Panc1 (cell line): Measurements from ENCODE around the gene STK39. TPM values are rescaled to one million over a fixed set of nuclear protein-coding genes. Genes with fewer than 3 reads are reported as not detected.

Source experiments
- ATAC-seq: fragments of 200-7000 bp; cut with Tn5 transposase; 2 replicates; pipeline ENCODE4 v1.9.1; 2020; ENCODE audit warnings: mild to moderate bottlenecking, moderate library complexity
- BruUV-seq: library from RNA; stranded (reverse); fragments of 400-500 nt; replicated peaks from 2 replicates; lab custom pipeline; 2021; lab: Mats Ljungman, UMichigan
- CTCF ChIA-PET: fragments of 300-600 bp; sonication (Branson Sonifier 250); formaldehyde crosslinking; loops from one replicate; lab custom pipeline; 2022; ENCODE audit warnings: antibody characterized with exemption; lab: Charles Lee
- POLR2A ChIA-PET: fragments of 300-600 bp; sonication (Branson Sonifier 250); formaldehyde crosslinking; loops from one replicate; lab custom pipeline; 2022; ENCODE audit warnings: antibody characterized with exemption; lab: Charles Lee
- DNase-seq: peaks from one replicate; pipeline ENCODE4 v3.0.0-alpha.2; 2010; ENCODE audit warnings: low read depth, low spot score
- H3K27ac ChIP-seq: 2 replicates; pipeline ENCODE4 v1.5.1; 2011; ENCODE audit warnings: mild to moderate bottlenecking, low read length, inconsistent platforms
- H3K27me3 ChIP-seq: fragments of 200-500 bp; sonication (Bioruptor generic); 2 replicates; pipeline ENCODE4 v1.6.0; 2014; ENCODE audit warnings: low read length, inconsistent platforms; ENCODE audit not compliant: control insufficient read depth, insufficient read depth
- H3K36me3 ChIP-seq: fragments of 200-500 bp; sonication (Bioruptor generic); 2 replicates; pipeline ENCODE4 v1.5.1; 2014; ENCODE audit warnings: inconsistent platforms, mild to moderate bottlenecking, low read length, moderate library complexity; ENCODE audit not compliant: control insufficient read depth, insufficient read depth
- H3K4me1 ChIP-seq: 2 replicates; pipeline ENCODE4 v1.5.1; 2011; ENCODE audit warnings: inconsistent platforms, mild to moderate bottlenecking, low read length, moderate library complexity; ENCODE audit not compliant: control insufficient read depth, insufficient read depth
- H3K4me3 ChIP-seq, 2 experiments: 2 replicates each; pipeline ENCODE4 v1.5.1; 2011 to 2012; ENCODE audit warnings: low read depth in 2 of 2, low read length in 2 of 2, mild to moderate bottlenecking in 2 of 2, inconsistent platforms in 1 of 2, moderate library complexity in 1 of 2
- H3K9me3 ChIP-seq: fragments of 200-500 bp; sonication (Bioruptor generic); 2 replicates; pipeline ENCODE4 v1.5.1; 2014; ENCODE audit warnings: low read depth, mild to moderate bottlenecking, inconsistent platforms, low read length, moderate library complexity; ENCODE audit not compliant: control insufficient read depth, insufficient read depth
- CTCF ChIP-seq: fragments of 450-650 bp; IDR thresholded peaks from 2 replicates; pipeline ENCODE4 v1.5.1; 2017; ENCODE audit warnings: mild to moderate bottlenecking
- POLR2AphosphoS5 ChIP-seq: IDR thresholded peaks from 2 replicates; pipeline ENCODE4 v1.6.1; 2012; ENCODE audit warnings: mild to moderate bottlenecking, low read depth, low read length, moderate library complexity
- REST ChIP-seq, 2 experiments: IDR thresholded peaks; 2 replicates each; pipeline ENCODE4 v1.6.1; 2011 to 2012; ENCODE audit warnings: low read depth in 2 of 2, control low read depth in 1 of 2, low read length in 1 of 2, mild to moderate bottlenecking in 1 of 2, moderate library complexity in 1 of 2; ENCODE audit not compliant: insufficient read depth in 1 of 2
- SIN3A ChIP-seq: IDR thresholded peaks from 2 replicates; pipeline ENCODE4 v1.6.1; 2012; ENCODE audit warnings: low read depth, mild to moderate bottlenecking, low read length, moderate library complexity, borderline replicate concordance; ENCODE audit not compliant: insufficient read depth
- TCF7L2 ChIP-seq: IDR thresholded peaks from 2 replicates; pipeline ENCODE4 v1.6.1; 2011; ENCODE audit warnings: mild to moderate bottlenecking, low read depth, low read length, inconsistent platforms
- in situ Hi-C: cut with HindIII; loops from 2 replicates; pipeline ENCODE4 v1.10.0; 2016; ENCODE audit warnings: low sequenced_read_pairs, low pct_unique_long_range_greater_than_20kb
- intact Hi-C: fragments of 100-400 bp; cut with micrococcal nuclease; formaldehyde crosslinking; loops from one replicate; pipeline ENCODE4 v1.10.0; 2022; ENCODE audit not compliant: unreplicated experiment
- total RNA-seq: library from RNA; stranded (reverse); gene quantifications from one replicate; pipeline ENCODE4 v1.2.1, GENCODE V29; 2021; ENCODE audit not compliant: unreplicated experiment

The STK39 gene
- total RNA-seq, 1 experiment from 2014 or later: 14.0 TPM

GRCh38 chr2:168147830-168148794 lies 99.3 kb downstream of the STK39 start:
- CTCF ChIA-PET: no interaction called here
- no peaks in the 10 kb centered on the region for H3K4me1 ChIP-seq

More at GRCh38 chr2:168147830-168148794, 99.3 kb downstream of the STK39 start:
- no peak overlapping the region for H3K4me3 ChIP-seq
- no peaks in the 10 kb centered on the region for H3K27me3 ChIP-seq
- no peak overlapping the region for H3K27ac ChIP-seq
- TF ChIP-seq CTCF (no peak), REST (IDR thresholded peaks at IDR 0.05; ENCODE audit: insufficient read depth in 1 of 2, low read depth in 2 of 2, low read length in 1 of 2) (no peak), POLR2AphosphoS5 (no peak), SIN3A (no peak), TCF7L2 (no peak)
- H3K9me3 ChIP-seq: no peaks in the 10 kb centered on the region
- intact Hi-C loops (no loop called here), in situ Hi-C loops (no loop called here)
- POLR2A ChIA-PET: no interaction called here
- ATAC-seq (no peak), DNase-seq (no peak)
- no peaks in the 10 kb centered on the region for H3K36me3 ChIP-seq
- no TSS peak for BruUV-seq
